Bronchial epithelial cell (primary cell): ENCODE data around the gene ANKRD55. TPM values are rescaled to one million over a fixed set of nuclear protein-coding genes. Genes with fewer than 3 reads are reported as not detected.

Experiments
- DNase-seq: peaks from one replicate; pipeline ENCODE4 v3.0.0-alpha.2; 2010; ENCODE audit warnings: low read depth
- FAIRE-seq: peaks from 2 replicates; lab custom pipeline; 2011; peaks lifted over from hg19 to GRCh38; lab: Jason Lieb, UNC
- H3K27me3 ChIP-seq: 2 replicates; pipeline ENCODE4 v1.5.1; 2011; ENCODE audit warnings: low read length; ENCODE audit not compliant: control insufficient read depth, insufficient read depth
- H3K36me3 ChIP-seq: 2 replicates; pipeline ENCODE4 v1.5.1; 2011; ENCODE audit warnings: low read length; ENCODE audit not compliant: control insufficient read depth, insufficient read depth
- H3K4me3 ChIP-seq: 2 replicates; pipeline ENCODE4 v1.5.1; 2011; ENCODE audit warnings: mild to moderate bottlenecking, low read depth, low read length, control low read depth
- CTCF ChIP-seq: IDR thresholded peaks from 2 replicates; pipeline ENCODE4 v1.5.1; 2011; ENCODE audit warnings: mild to moderate bottlenecking, moderate library complexity, low read length, control low read depth, inconsistent platforms; ENCODE audit not compliant: insufficient read depth, severe bottlenecking
- total RNA-seq: library from RNA; depleted of rRNA; stranded (reverse); fragments of >200 nt; gene quantifications from 2 replicates; pipeline ENCODE4 v1.2.1, GENCODE V29; 2014

ANKRD55 gene
- total RNA-seq, 1 donor from 2014 or later, result not detected

GRCh38 chr5:56175021-56175420 is 58.1 kb downstream of the ANKRD55 start:
- H3K4me3 ChIP-seq, result no peak overlapping the region
- TF ChIP-seq CTCF, result no peak
- FAIRE-seq, result no peak
- no peaks in the 10 kb centered on the region for H3K27me3 ChIP-seq
- no peaks in the 10 kb centered on the region for H3K36me3 ChIP-seq
- DNase-seq, result no peak

GRCh38 chr5:56172241-56172640 is 60.9 kb downstream of the ANKRD55 start:
- no peak for TF ChIP-seq CTCF
- peak; percentile 29 for DNase-seq

GRCh38 chr5:56170557-56170956 is 62.6 kb downstream of the ANKRD55 start:
- H3K36me3 ChIP-seq, result no peaks in the 10 kb centered on the region
- TF ChIP-seq CTCF, result no peak
- FAIRE-seq (no peak), DNase-seq (no peak)
- H3K4me3 ChIP-seq, result no peak overlapping the region
- no peaks in the 10 kb centered on the region for H3K27me3 ChIP-seq

More at GRCh38 chr5:56172241-56172640, 60.9 kb downstream of the ANKRD55 start:
- H3K27me3 ChIP-seq, result no peaks in the 10 kb centered on the region
- H3K36me3 ChIP-seq, result no peaks in the 10 kb centered on the region
- FAIRE-seq, result no peak
- H3K4me3 ChIP-seq, result no peak overlapping the region

- Histone ChIP-seq H3K4me3 (no peak overlapping the region), H3K27me3 (no peaks in the 10 kb centered on the region), H3K36me3 (no peaks in the 10 kb centered on the region)
- DNase-seq, result no peak
- no peak for FAIRE-seq
- TF ChIP-seq CTCF, result no peak
Observed at GRCh38 chr5:56169949-56170348, 63.2 kb downstream of the ANKRD55 start.

GRCh38 chr5:56169281-56169680 is 63.8 kb downstream of the ANKRD55 start:
- H3K4me3 ChIP-seq, result no peak overlapping the region
- TF ChIP-seq CTCF, result no peak
- H3K27me3 ChIP-seq, result no peaks in the 10 kb centered on the region
- no peaks in the 10 kb centered on the region for H3K36me3 ChIP-seq
- no peak for DNase-seq
- FAIRE-seq, result no peak

GRCh38 chr5:56168066-56168478 is 65.1 kb downstream of the ANKRD55 start:
- no peak overlapping the region for H3K4me3 ChIP-seq
- no peak for TF ChIP-seq CTCF
- no peaks in the 10 kb centered on the region for H3K27me3 ChIP-seq
- DNase-seq (no peak), FAIRE-seq (no peak)
- no peaks in the 10 kb centered on the region for H3K36me3 ChIP-seq
